SU-DHL-6 (cell line): Measurements from ENCODE around the gene SIL1.

Source experiments
- CTCF ChIP-seq: fragments of 200-600 bp; sonication (generic); IDR thresholded peaks from one replicate; pipeline ENCODE4 v1.5.1; 2017; ENCODE audit warnings: antibody characterized with exemption, mild to moderate bottlenecking, low read length, moderate library complexity; ENCODE audit not compliant: insufficient read depth, poor library complexity, severe bottlenecking
- EZH2phosphoT487 ChIP-seq: fragments of 200-600 bp; sonication (generic), shearing (Covaris generic); conservative IDR thresholded peaks from 2 replicates; pipeline ENCODE4 v1.6.1; 2018; ENCODE audit warnings: mild to moderate bottlenecking, antibody characterized with exemption, low read length, moderate library complexity, mixed read lengths

GRCh38 chr5:138961729-138962128, 236.4 kb downstream of the SIL1 start:
- no peak for TF ChIP-seq EZH2phosphoT487
- TF ChIP-seq CTCF: no peak
